ENCODE data around the gene DNAH10.

DNAH10 gene

DNA sequence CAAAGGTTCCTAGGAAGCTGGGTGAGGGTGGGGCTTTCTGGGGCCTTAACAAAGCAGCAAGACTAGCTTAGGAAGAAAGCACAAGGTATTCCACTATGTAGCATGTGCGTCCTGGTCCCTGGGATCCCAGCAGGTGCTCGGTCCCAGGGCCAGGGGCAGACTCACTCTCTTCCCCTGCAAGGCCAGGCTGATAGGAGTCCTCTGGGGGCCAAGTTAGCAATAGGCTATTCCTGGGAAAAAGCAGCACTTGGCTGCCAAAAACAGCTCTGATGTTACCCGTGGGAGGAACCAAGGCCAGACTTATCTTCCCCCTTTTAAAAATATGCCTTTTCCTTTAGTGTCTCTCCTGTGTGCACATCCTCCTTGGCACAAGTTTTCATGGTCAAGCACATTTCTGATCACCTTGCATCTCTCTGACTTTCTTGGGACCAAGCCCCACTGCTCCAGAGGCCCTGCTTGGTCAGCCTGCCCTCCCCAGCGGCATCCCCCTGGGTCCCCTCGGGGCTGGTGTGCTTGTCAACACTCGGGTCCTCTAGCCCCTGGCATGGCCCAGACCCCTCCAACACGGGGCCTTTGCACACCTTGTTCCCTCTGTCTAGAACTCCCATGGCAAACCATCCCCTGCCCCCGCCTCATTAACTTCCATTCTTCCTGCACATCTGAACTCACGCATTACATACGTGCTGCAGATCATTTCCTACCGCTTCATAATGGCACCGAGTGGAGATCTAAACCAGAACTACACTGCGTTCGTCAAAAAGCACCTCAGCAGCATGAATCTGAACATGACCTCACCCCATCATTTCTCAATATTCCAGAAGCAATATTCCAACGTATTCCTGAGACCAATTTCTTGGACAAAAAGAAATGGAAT is 188.6 kb downstream of the DNAH10 start:
- DNase-seq: no peak

DNA sequence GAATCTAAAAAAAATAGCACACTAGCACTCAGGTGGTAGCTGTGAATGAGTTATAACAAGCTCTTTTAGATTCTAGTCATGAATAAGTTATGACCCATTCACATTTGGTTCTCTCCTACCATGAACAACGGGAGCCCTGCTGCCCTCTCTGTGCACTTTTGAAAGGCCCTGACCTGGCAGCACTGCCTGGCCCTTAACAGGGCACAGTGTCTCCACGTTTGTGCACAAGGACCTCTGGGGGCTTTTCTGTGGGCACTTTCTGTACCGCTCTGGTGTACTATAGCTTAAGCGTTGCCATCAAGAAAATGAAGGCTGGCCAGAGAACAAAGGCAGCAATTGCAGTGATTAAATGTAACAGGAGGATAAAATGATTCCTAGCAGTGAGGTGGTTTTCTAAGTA is 189.4 kb downstream of the DNAH10 start:
- no peak for DNase-seq

DNA sequence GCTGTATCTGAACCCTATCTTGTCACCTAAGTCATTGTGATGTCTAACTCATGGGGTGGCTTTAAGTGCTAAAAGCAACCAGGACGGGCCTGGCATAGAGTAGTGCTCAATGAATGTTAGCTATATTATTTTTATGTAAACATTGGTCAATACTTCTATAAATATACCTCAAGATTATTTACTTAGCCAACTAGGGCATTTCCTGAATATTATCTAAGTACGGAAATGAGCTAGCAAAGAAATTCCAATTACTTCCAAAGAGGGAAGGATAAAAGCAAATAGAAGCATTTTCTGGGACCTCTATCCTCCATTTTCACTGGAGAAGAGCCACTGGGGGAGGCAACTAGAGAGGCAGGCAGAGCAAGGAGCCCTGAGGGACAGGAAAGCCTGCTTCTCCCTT is 189.9 kb downstream of the DNAH10 start:
- DNase-seq: no peak

DNA sequence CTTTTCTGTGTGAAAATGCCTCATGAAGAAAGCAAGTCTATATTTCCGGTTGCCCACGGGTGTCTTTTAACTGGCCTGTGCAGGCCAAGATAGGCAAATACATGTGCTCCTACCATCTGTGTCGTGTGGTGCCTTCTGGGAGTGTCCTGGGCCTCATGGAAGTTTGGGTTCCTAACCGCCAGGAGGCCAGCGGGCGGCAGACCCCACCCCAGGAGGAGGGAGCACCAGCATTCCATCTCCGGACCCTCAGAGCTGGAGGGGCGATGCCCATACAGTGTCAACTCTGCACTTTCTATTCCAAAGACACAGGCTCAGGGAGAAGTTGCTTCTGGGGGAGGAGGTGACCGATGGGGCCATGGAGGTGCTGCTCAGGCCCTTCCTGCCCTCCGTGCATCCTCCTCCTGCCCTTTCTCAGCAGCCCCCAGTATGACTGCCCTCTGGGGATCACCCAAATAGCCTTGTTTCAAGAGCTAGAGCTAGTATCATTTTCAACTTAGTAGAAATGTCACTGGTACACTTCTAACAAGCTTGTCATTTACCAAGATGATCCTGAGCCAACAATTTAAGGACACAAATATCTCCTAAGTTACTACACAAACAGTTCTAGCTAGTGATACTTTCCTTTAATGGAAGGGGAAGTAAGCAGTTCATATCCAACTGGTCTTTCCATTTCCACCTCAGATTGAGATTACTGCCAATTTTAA is 192.7 kb downstream of the DNAH10 start:
- no peak for DNase-seq

DNA sequence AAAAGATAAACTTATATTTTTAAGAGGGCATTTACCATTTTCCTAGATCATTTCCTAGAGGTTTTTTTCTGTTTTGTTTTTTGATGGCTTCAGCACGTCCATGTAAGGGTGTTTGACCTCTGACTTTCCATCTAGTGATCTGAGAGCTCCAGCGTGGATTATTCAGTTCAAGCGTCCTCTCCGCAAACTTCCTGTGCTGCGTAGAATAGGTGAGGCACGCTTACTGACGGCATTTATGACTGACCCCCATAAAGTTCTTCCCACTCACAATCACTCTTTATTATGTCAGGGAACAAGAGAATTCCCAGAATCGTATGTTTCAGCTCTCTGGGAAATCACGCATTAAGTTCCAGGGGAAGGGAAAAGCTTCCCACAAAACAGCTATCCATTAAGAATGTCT is 194.1 kb downstream of the DNAH10 start:
- no peak for DNase-seq

DNA sequence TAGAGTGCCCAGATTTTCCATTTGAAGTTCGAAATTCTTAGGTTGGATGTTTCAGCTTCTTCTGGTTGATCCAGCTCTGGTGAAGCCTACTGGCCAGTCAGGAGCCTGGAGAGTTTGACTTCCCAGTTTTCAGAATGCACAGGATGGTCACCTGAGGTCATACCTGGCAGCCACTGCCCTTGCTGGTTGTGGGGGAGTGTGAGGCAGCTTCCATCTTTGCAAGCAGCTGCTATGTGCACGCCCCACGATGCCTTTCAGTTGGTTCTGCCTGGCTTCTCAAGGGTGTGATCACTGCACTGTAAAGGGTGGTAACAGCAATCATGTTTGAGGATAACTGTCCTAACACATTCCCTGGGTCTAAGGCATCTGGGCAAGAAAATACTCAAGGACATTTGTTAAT is 195.1 kb downstream of the DNAH10 start:
- no peak for DNase-seq

DNA sequence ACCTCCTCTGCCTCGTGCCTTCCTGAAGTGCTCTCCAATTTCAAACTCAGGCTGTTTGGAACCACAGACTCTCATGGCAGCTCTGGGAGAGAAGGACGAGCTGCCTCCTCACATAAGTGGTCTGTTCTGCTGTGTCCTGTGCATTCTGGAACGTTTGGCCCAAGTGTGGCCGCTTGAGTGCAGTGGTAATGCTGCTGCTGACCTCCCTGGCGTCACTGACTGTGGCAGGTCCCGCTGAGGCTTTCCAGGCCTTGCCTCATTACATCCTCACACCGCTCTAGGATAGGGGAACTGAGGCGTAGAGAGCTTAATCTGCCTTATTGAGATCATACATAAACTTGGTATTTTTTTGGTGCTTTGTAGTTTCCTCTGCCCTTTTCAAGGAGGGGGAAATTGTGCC is 196.4 kb downstream of the DNAH10 start:
- no peak for DNase-seq

DNA sequence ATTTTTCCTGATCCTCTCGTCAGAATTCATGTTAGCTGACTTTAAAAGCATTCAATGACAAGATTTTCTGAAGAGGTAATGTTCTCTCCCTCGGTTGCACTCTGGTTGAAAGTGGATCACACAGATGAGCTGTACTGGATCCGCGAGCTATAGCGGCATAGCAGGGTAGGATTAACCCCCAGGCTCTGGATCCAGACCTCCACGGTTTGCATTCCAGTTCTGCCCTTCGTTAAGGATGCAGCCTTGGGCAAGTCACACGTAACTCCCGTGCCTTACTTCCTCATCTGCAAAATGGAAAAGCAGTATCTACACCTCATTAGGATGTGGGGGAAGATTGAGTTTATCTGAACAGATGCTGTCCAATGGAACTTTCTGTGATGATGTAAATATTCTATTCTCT is 196.8 kb downstream of the DNAH10 start:
- no peak for DNase-seq

DNA sequence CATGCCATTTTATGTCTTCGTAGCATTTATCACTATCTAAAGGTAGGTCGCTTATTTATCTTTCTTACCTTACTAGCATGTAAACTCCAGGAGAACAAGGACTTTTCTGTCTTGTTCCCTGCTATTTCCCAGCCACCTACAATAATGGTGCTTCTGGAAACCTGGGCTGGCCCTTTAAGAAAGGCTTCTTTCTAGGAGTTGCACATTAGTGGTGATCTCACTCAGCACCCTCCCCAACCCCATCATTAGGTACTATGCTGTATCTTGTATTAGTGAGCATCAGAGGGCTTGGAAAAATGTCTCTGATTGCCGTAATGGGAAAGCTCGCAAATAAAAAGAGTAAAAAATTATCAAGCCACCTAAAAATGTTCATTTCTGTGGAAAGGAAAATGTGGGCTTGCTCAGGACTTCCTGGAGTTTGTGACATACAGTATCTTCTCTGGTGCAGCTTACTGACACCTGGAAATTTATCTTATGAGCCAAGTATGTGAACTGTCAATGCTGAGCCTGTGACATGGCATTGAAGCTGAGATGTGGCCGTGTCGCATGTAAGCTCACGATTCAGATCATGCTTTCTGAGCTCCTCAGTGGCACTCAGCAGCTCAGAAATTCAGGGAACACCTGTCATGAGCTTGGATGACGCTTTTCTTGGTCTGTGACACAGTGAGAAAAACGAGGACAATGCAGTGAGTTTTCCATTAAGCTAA is 198.1 kb downstream of the DNAH10 start:
- no peak for DNase-seq

DNA sequence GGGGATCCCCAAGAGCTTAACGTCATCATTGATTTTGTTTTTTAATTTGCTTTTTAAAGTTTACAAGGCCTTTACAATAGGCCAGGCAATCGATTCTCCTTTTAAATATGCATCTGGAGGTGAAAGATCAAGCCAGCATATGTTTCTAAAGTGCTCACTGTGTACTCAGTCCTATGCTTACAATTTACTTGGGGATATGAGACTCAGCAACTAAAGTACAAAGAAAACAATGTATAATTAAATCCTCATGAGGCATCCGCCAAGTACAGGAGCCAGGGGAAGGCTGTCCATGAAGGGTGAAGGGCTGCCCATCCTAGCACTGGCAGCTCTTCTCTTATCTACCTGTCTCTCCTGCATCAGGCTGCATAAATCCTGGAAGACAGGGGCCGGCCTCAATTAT is 198.8 kb downstream of the DNAH10 start:
- DNase-seq: no peak

DNA sequence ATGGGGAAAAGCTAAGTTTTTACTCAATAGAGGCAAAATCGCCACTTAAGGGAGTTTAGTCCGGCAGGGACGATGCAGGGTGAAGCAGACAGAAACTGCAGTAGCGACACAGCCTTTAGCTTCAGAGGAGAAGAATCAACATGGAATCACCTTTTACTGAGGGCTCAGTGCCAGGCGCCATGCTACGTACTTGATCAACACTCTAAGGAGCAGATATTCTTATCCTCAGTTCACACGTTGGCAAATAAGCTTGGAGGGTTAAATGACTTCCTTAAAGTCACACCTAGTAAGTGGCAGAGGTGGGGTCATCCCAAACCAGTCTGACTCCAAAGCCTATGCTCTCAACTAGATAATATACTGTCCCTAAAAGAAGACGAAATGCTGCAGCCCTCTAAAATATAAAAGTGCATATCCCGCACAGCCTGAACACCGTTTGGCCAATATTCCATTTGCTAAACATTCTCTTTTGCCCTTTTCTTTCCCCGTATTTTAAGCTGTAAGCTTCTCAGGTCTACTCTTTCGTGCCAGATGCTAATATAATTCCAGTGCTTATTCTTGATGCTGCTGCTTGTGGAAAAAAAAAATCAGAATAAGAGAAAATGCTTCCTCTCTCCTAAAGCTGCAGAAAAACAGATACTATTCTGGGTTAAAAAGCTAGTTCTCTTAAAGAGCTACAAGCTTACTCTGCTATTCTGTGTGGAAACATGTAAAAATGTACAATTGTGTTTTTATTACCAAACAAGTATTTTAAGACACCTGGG is 199.7 kb downstream of the DNAH10 start:
- no peak for DNase-seq

DNA sequence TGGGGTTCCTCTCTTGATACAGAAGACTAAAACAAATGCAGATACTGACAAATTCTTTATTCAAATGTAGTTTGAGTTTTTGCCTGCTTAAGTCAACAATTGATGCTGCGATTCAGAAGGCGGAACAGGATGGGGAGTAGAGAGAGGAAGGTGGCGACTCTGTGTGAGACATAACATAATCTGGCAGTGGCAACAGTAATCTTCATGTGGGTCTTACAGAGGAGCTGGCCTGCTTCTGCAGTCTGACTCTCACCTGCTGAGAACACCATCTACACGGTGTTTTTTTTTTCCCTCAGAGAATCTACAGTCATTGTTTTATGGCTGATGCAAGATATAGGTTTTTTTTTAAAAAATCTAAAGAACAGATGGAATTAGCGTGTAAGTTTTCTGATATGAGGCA is 200.4 kb downstream of the DNAH10 start:
- no peak for DNase-seq

DNA sequence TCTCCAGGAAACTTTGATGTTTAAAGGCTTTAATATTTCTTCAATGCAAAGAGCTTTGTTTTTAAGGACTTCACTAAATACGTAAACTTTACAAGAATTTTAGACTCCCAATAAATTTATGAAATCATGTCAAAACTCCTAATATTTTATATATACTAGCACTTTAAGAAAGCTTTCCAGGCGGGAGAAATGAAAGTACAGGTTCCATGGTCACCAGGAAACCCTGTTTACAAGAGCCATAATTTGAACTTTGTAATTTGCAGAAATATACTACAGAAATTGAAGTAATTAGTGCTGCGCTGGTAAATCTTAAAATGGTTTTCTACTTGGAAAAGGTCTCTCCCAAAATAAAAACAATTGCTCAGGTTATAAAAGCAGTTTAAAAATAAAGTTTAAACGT is 201.7 kb downstream of the DNAH10 start:
- DNase-seq: no peak

DNA sequence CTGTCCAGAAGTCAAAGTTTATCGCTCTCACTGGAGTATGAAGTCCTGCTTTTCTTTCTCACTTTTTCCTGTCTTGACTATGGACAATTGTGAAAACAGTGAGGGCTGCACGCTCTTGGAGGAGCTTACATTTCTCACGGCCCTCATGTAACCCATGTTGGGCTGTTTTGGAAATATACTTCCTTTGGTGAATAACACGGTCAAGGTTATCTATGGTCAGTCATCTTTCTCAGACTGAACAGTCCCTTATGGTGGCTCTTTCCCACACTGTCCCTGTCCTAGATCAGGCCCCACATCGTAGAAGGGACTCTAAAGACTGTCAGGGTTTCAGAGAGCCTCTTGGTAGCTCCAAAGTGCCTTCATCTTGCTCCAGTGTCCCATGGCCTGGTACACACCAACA is 203.3 kb downstream of the DNAH10 start:
- DNase-seq: no peak

DNA sequence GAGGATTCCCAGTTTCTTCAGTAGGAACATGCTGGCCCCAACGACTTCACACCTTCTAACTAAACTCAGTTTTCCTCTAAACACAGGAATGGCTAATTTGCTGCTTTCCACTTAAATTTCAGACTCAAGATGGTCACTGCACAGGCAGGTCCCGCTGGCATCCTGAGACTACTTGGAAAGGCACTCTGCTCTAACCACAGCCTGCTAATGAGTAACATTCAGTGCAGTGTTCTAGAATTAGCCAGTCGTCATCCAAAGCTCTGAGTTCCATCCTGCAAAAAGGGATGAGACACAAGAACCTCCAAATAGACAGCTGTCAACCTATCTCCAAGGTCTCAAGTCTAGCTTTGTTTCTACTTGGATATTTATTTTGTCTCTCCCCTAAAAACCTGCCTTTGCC is 204.5 kb downstream of the DNAH10 start:
- no peak for DNase-seq

DNA sequence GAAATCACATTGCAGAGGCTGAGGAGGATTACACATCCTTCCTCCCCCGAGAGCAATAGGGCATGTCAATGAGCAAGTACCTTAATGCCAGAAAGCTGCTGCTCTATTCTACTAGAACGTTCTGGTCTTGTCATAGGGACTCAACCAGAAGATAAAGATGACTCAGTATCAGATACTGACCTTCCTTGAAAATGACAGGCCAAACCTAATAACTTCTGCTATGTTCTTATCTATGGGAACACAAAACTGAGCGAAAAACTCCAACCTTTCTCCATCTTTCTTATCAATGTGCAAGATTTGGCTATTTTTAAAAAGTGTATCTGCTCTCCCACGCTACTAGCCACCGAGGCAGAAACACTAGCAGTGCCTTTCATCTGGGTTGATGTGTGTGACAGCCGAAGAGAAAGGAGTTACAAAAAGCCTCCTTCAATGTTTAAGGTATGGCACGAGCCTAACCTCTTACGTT is 205.1 kb downstream of the DNAH10 start:
- no peak for DNase-seq

DNA sequence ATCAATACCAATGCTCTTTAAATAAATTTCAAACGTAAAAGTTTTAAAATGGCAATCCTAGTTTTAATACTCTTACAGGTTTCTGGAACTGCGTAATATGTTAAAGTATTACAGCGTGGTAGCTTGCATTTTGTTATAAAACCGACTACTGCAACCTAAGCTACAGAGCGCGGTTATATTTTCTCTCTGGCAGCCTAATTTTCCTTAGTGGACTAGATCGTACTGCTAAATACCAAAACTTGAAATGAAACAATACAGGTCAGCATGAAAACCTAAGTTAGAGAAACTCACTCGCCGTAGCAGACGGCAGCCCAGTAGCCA is 209.3 kb downstream of the DNAH10 start:
- DNase-seq: no peak

DNA sequence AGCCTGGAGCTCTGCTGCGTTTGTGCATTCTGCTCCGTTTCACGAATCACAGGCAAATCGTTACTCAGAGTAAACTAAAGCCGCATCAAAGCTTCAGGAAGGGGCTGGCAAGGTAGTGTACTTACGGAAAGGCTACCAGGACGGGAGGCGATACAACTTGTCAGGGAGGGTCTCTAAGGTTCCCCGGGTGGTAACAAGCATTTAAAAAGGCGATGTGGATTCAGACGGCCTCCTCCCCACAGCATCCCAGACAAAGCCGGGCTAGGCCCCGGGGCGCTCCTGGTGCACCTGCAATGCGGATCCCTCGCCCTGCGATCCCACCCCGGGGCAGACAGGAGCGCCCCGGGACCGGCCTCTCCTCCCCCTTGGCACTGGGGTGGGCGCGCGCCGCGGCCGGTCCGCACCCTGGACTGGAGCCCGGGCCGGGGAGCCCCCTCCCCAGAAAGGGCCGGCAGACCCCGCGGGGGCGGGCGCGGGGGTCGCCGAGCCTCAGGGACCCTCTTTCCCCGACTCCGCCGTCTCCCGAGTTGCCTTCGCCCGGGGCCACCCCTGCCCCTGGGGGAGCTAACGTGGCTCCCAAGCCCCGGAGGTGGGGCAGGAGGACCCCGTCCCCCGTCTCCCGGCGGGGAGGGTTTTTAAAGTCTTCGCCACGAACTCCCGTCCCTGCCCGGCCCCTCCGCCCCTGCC is 209.8 kb downstream of the DNAH10 start:
- DNase-seq: peak; percentile 30 to 44

DNA sequence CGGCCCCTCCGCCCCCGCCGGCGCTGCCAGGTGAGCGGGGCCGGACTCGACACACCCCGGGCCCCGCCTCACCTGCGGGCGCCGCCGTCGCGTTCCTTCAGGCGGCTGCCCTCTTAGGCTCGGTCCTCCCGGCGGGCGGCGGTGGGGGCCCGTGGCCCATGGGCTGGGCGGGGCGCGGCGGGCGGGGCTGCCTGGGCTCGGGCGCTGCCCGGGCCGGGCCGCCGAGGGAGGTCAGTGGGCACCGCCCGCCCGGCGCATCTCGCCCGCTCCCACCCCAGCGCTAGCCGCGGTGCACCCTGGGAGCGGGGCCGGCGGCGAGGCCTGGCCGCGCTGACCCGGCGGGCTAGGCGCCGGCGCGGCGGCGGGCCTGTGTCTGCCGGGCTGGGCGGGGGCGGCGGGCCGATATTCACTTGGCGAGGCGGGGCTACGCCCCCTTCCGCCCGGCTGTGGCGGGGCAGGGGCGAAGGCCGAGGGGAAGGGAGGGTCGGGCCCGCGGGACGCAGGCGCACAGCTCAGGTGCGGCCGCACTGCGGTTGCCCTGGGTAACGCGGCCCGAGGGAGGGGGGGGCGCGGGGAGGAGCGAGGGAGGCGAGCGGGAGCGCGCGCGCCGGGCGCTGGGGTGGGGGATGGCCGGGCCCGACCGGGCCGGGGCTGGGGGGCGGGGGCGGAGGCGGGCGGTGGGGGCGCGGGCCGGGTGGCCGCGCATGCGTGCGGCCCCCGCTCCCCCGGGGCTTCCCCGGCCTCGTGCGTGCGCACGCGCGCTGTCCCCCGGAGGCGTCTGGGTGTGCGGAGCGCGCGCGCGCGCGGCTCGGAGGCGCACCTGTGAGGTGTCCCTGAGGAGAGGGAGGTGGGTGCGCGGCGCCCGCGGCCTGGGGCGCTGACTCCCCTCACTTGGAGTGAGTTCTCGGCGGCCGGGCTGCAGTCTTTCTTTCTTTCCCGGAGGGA is 210.6 kb downstream of the DNAH10 start, which contains the start of the genes CCDC92 and ZNF664:
TSS of gene CCDC92 (minus strand) at position 375 of the 945 bp plus-strand sequence. CDS start 28,526 bp downstream, outside the sequence.
TSS of gene ZNF664 (plus strand) at position 759 of the 945 bp plus-strand sequence. CDS start 38,930 bp downstream, outside the sequence.
- DNase-seq: peak; percentile 65 to 79

DNA sequence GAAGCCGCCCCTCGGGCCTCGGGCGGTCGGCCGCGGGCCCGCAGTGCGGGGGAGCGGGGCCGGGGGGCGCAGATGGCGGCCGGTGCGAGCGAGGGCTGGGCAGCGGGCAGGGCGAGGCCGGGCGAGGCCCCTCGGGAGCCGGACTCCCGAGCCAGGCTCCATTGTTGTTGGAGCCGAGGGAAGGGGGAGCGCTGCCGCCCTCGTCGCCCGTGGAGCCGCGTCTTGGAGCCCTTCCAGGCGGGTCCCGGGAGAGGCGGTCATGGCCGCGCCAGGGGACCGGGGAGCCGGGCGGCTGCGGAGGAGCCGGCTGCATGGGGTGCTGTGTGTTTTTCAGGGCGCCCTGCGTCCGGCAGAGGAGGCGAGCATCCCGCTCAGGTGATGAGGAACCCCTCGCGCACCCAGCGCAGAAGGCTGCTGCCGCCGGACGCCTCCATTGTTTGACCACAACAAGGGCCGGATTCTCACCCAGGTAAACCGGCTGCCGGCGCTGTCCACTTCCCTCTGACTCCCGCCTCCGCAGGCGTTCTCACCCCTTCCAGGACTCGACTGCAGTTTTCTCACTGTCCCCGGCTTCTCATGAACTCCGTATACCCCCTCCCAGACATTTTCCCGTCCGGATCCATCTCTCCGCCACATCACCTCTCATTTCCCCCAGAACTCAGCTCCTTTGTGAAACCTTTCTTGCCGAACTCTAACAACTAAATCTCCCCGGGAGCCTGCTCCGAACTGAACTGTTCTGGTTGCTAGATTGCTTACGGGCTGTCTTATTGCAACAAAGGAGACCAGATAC is 211.6 kb downstream of the DNAH10 start:
- DNase-seq: no peak

Measured in Kasumi-1 (cell line).